Cardiac septum (tissue), 1 donor: ENCODE measurements around the gene CLUH. TPM values are rescaled to one million over a fixed set of nuclear protein-coding genes. Genes with fewer than 3 reads are reported as not detected.

Source experiments
- DNase-seq: peaks from one replicate; pipeline ENCODE4 v3.0.0-alpha.2; 2020; ENCODE audit warnings: low spot score
- intact Hi-C: fragments of 100-400 bp; cut with DNase I; formaldehyde crosslinking; loops from one replicate; pipeline ENCODE4 v1.14.0; 2022
- total RNA-seq: library from RNA; stranded (reverse); fragmentation: NEBNext Ultra II Directional; extraction: Animal tissue kit (Norgen Biotek cat#: 25700); gene quantifications from one replicate; pipeline ENCODE4 v1.2.1, GENCODE V29; 2021
- donor health status: DM: no; HTN: no; CAD: no.

Gene CLUH
- total RNA-seq, 1 donor from 2014 or later, result 143 TPM

DNA sequence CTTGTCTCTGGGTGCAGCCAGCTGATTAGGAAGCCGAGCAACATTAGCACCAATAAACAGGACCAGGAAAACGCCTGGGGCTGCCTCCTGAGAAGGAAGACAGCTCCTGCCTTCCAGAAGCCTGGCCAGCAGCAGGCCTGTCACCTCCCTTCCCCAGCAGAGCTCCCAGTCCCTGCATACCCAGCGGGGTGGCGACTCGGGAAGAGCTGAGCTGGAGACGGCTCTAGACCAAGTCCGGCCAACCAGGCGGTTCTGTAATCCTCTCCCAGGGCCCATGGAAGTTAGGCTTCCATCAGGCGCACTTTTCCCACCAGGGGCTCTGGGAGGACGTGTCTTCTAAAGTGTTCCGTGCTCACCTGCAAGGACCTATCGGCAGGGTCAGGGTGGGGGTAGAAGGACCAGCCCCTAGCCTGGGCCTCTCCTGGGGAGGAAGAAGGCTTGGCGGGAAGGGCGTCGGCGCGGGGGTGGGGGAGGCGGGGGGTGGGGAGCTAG, 12.0 kb upstream of the CLUH start:
- no peak for DNase-seq
- intact Hi-C loops, result no loop called here

DNA sequence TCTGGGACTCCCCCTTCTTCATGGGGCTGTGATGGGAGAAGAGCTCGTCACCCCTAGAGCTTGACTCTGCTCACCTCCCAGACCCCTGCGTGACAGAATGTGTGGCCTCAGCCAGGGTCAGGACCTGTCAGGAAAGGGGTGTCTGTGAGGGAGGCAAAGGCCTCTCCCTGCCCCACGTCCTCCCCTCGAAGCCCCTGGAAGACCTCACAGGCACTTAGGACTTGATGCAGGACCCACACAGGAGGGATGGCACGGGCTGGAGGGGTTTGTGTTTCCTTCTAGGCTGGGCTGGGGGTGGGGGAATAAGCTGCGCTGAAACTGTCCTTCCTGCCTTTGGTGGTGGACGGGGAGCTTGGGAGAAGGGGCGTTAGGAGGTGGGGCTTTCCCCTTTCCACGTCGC, 11.0 kb upstream of the CLUH start:
- DNase-seq, result no peak
- intact Hi-C loops, result no loop called here

DNA sequence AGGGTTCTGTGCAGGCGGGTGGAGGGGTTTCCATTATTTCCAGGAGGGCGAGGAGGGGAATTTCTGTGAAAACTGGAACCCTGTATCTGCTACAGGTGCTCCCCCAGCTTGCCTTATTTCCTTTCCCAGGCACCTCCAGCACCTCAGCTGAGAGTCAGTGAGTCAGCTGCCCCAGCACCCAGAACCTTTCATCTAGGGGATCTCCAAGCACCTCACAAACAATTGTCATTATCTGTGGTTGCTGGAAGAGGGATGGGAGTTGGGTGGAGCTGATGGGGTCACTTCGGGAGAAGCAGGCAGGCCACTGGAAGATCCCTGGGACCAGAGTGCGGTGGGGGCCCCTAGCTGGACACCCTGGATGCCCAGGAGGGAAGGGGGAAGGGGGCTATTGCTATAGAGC, 10.0 kb upstream of the CLUH start:
- no peak for DNase-seq
- intact Hi-C loops, result no loop called here

DNA sequence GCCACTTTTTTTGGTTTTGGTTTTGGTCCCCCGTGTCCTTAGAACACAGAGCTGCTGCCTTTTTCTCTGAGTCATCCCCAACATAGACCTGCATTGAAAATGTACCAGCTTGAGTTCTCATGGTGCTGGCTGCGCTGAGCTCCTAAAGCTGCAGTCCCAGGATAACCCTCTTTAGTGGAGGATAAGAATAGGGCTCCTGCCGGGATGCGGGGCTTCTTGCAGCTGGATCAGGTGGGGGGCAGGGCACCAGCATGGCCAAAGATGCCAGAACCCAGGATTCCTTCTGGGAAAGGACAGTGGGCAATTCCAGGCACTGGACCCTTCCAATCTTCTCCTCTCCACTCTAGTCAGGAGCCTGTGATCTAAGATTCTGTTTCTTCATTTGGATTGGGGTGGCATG, 8.3 kb upstream of the CLUH start:
- DNase-seq, result no peak
- intact Hi-C loops, result no loop called here

DNA sequence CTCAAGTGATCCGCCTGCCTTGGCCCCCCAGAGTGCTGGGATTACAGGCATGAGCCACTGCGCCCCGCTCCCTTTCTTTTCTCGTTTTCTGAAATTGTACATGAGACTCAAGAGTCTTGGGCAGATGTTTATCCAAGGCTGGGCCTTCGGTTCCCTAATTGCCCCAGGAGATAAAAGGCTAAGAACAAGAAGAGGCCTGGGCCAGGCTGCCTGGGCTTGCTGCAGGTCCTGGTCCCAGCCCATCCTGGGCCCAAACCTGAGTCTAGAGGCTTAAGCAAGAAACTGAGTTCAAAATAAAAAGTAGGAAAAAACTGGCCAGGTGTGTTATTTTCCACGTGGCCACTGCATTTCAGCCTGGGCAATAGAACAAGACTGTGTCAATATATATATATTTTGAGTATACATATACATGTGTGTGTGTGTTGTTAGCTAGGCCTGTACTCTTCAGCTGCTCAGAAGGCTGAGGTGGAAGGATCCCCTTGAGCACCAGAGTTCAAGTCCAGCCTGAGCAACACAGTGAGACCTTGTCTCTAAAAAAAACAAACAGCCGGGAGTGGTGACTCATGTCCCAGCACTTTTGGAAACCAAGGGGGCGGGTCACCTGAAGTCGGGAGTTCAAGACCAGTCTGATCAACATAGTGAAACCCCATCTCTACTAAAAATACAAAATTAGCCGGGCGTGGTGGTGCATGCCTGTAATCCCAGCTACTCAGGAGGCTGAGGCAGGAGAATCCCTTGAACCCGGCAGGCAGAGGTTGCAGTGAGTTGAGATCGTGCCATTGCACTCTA, 6.8 kb upstream of the CLUH start:
- intact Hi-C loops, result no loop called here
- no peak for DNase-seq

DNA sequence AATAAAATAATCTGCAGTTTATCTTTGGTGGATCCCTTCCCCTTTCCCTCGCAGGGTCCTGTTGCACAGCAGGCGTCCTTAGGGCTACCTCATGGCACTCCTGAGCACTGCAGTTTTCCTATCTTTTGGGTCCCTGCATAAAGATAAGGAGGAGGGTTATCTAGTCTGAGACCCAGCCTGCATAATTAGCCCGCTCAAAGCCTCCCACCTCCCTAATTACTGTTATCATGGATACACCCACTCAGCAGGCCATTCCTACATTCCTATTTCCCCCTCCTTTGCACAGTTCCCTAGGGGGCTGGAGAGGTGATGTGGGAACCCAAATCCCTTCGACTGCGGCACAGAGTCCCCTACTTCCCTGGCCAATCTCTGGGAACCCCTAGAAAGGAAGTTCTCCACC, 5.1 kb upstream of the CLUH start:
- DNase-seq, result no peak
- intact Hi-C loops, result no loop called here

DNA sequence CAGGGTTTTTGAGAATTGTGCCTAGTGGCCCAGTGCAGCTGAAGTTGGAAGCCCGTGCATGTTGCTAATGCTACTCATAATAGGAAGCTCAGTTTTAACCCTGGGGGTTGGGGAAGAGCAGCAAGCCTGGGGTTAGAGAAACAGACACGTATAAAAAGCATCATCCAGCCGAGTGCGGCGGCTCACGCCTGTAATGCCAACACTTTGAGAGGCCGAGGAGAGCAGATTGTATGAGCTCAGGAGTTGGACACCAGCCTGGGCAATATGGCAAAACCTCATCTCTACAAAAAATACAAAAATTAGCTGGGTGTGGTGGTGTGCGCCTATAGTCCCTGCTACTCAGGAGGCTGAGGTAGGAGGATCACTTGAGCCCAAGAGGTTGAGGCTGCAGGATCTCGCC, 2.3 kb upstream of the CLUH start:
- intact Hi-C loops, result no loop called here

DNA sequence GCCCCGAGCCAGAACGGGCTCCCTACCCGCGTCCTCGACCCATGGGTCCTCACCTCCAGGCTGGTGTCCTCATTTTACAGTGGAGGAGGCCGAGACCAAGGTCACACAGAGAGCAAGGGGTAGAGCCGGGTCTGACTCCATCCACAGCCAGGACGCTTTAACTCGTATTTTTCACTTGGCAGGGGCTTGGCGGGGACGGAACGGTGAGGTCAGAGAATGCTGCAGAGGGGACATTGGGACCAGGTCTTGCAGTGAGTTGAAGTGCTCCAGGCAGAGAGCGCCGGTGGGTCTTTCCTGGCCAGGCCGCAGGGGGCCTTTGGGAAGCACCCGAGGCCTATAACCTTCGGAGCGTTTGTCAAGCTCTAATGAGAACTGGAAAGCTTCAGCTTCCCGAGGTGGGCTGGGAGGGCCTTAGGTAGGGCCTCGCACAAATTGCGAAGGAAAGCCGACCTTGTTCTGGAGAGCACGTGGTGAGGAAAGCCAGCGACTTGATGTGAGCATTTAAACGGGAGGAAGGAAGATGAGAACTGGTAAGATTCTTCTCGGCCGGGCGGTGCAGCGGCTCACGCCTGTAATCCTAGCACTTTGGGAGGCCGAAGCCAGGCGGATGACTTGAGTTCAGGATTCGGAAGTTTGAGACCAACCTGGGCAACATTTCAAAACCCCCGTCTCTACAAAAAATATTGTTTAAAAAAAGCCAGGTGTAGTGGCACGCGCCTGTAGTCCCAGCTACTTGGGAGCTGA, 908 bp upstream of the CLUH start:
- no peak for DNase-seq
- intact Hi-C loops, result no loop called here

More for the DNA sequence above, 2.3 kb upstream of the CLUH start:
- no peak for DNase-seq

DNA sequence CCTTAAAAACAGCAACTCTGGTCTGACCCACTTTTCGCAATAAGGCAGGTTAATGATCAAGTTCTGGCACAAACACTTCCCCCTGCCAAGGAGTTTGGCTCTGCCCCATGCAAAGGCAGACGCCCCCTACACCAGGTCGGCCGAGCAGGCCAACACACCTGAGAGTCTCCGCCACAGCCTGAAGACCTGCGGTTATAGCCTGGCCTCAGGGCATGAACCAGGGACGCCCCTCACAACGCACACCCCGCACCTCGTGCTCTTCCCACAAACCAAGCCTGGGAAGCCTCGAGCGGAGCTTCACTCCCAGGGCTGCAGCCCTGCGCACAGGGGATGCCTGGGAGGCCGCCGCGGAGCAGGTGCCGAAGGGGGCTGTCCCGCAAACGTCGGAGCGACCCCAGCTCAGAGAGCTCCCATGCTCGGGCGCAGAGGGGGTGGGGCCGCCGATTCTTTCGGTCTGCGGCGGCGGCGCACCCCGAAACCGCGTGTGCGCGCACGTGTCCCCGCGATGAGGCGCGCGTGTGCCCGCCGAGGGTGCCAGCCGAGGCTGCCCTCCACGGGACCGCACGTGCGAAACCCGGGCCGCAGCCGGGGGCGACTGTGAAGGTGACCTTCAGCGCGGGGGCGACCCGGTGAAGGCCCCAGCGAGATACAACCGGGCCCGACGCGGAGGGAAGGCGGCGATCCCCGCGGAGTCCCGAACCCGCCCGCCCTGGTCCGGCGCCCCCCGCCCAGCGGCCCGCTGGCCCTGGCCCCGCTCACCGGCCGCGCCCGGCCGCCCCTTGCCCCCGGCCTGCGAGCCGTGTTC, 559 bp downstream of the CLUH start:
- DNase-seq, result no peak

DNA sequence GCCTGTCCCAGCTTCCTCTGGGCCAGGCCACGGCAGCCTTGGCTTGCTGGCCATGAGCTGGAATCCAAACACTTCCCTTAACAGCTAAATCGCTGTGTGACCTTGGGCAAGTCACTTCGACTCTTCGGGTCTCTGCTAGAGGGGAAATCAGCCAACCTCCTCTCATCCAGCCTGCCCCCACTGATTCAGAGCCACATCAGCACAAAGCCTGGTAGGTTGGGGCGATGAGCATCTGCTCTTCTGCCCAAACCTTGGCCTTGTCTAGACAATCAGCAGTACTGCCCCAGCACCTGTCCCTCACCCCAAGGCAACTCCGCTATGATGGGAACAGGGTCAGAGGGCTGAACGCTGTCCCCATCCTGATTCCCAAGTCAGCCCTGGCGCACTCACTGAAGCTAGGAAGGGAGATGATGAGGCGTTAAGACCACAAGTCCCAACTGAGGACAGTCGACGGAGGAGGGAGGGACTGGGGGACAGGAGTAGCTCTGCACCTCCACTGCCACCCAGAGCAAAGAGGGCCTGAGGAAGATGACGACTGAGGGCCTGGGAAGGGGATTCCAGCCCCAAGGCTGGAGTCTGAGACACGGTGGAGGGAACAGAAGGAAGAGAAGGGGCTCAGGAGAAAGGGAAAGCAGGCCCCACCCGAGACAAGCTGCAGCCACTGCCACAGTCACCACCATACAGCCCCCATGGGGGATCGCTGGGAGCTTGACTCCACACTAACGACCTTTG, 1.3 kb downstream of the CLUH start:
- intact Hi-C loops, result loop anchor here (2.0 kb wide), 1 partner anchor 309 kb away; the partner anchor contains the start of gene MNT
- no peak for DNase-seq

More for the DNA sequence above, 559 bp downstream of the CLUH start:
- intact Hi-C loops, result loop anchor here (2.0 kb wide), 1 partner anchor 310 kb away; the partner anchor contains the start of gene MNT

DNA sequence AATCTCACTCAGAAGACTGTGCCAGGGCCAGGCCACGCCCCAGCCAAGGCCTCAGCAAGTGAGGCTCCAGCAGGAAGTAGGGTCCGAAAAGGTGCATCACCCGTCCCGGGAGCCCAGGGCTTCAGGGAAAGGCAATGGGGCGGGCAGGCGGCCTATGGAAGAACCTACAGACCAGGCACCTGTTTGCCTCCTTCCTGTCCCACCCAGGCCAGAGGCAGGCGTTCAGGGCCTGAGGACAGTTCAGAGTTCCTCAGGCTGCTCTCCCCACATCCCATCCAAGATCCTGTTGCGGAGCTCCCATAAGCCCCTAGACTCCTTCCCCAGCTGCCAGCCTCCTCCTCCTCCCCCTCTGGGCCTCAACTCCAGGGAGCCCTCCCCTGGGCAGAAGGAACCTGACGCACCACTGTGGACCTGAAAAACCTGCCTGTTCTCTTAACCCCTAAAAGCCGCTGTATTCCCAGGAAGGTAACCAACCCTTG, 2.3 kb downstream of the CLUH start:
- DNase-seq, result no peak
- intact Hi-C loops, result no loop called here

DNA sequence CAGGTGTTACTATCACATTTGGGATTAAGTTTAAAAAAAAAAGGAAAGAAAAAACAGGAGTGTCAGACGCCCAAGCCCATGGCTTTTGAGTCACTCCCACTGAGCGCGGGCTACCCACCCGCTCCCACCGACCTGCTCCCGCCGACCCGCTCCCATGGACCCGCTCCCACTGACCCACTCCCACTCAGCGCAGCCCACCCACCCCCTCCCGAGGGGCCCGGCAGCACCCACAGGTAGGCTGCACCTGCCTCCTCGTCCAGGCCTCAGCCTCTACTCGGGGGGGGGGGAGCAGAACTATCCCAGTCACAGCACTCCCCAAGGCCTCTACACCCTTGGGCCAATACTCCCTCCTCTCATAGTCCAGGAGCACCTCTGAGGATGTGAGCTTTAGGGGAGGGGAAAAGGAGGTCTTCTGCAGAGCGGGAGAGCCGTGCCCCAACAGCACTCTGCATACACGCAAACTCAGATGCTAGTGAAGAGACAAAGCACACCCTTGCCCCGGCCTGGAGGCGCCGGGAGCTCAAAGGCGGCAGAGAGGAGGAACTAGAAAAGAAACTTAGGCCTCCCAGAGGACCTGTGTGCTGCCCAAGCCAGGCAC, 2.9 kb downstream of the CLUH start:
- DNase-seq, result no peak
- intact Hi-C loops, result no loop called here

DNA sequence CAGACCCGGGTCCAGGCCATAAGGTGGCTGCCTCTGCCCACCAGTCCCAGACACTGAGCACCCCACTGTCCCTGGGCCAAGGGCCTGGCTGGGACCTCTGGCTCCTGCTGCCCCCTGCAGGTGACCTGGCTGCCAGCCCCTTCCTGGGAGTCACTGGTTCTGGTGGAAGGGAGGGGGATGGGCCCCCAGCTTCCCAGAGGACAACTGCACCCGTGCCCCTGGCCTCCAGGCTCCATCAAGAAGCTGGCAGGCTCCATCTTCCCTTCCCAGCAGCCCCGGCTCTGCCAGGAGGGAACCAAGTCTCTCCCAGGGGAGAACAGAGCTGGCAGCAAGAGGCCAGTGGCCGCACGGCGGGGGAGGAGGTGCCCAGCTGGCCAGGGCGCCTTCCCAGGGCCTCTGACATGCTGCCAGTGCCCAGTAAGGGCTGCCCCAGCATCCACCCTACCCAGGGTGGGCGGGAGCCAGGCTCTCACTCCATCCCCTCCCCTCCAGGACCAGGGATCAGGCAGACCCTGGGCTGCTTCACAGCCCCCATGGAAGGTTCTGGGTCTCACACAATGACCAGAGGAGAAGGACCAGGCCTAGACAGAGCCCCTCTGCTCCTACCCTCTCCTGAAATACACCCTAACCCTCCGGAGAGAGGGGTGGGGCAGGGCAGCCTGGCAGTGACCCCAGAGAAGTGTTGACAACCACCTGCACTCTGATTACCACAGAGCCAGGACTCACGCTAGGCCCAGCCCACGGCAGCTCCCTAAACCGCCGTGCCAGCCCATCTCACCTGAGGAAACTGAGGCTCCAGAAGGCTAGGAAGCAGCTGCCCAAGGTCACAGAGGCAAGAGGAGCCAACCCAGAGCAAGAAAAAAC, 3.6 kb downstream of the CLUH start:
- intact Hi-C loops, result loop anchor here (2.0 kb wide), 1 partner anchor 115 kb away; the partner anchor contains the start of gene PAFAH1B1
- peak; percentile 89 for DNase-seq

DNA sequence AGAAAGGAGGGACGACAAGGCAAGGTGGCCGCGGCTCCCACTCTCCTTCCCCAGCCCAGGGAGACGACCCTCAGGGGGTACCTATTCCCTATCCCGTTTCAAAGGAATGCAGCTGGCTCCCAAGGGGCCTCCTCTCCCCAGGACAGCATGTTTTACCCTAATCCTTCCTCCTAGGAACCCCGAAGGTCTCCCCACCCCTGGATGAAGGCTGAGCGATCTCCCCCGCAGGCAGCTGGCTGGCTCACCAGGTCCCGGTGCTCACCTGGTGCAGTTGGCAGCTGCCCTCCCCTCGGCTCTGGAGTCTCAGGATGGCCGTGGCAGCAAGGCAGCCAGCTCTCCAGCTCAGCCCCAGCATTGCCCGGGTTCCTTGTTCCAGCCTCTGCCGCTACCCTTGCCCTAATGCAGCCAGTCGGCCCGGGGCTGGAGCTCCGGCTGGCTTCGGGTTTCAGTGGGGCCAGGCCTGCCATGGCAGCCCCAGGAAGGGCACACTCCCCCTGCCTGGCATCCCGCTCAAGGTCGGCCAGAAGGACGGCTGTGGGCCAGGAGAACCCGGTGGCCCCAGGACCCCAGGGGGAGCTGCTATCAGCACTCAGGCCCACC, 4.6 kb downstream of the CLUH start:
- intact Hi-C loops, result loop anchor here (2.0 kb wide), 1 partner anchor 114 kb away; the partner anchor contains the start of gene PAFAH1B1
- peak; percentile 66 for DNase-seq

DNA sequence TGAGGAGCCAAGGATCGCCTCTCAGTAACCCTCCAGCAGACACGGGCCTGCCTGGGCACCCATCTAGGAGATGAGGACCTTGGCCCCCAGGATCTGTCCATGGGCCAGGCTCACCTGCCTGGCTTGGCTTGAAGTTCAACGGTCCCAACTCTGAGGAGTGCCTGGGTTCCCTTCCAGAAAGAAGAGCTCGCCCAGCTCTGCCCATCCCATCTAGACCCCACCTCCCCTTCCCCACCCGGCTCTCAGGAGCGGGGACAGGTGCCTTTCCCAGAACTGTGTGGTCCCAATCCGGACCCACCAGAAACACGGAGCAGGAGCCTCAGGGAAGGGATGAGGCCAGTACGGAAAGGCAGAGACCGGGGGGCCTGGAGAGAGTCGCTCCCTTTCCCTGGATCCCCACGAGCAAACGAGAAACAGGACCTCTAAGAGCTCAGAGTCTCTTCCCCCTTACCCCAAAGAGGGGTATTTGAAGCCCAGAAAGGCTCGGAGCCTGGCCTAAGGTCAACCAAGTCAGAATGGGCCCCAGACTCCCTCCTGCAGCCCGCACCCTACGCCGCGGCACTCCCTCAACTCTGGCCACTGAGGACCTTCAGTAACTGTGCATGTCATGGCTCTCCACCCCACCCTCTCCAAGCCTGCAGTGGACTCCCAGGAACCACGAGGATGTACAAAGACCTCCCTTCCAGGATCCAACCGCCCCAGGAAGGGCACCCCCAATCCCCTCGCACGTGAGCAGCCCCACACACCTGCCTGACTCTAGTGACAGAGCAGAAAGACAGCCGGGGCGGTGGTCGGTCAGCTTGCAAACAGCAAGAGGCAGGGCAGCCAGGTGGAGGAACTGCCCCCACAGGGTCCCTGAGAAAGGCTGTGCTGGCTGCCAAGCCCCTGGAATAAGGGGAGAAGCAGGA, 5.4 kb downstream of the CLUH start:
- peak; percentile 68 for DNase-seq
- intact Hi-C loops, result loop anchor here (2.0 kb wide), 1 partner anchor 113 kb away; the partner anchor contains the start of gene PAFAH1B1

DNA sequence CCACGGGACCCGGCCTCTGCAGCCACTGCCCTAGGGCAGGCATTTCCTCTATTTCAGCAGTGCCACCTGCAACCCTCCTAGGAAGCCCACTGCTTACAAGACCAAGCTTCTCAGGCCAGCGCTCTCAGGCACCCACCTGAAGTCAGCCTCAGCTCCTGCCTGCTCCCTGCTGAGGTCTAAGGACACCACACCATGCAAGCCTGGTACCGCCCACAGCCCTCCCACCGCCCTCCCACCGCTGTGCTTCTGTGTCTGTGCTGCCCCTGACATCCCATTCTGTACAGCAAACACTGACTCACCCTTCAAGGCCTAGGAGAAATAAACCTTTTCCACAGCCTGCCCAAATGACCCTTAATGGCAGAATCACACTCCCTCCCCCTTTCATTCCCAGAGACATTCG, 6.3 kb downstream of the CLUH start:
- no peak for DNase-seq
- intact Hi-C loops, result no loop called here
